Neural cell (in vitro differentiated cells): ENCODE measurements around the gene IL2RG. TPM values are rescaled to one million over a fixed set of nuclear protein-coding genes. Genes with fewer than 3 reads are reported as not detected.

Experiments
- H2AFZ ChIP-seq: fragments of 200-600, 300-800 bp; sonication (generic), shearing (Covaris generic); 2 replicates; pipeline ENCODE4 v1.6.0; 2014; ENCODE audit warnings: low read depth, mild to moderate bottlenecking, antibody characterized with exemption, low read length, moderate library complexity
- H3F3A ChIP-seq: fragments of 200-600 bp; shearing (Covaris generic); 2 replicates; pipeline ENCODE4 v1.6.1; 2016; ENCODE audit warnings: mild to moderate bottlenecking, moderate library complexity, mixed read lengths, antibody characterized with exemption, low read length; ENCODE audit not compliant: insufficient read depth, poor library complexity, severe bottlenecking
- H3K27ac ChIP-seq: fragments of 200-600, 300-800 bp; sonication (generic), shearing (Covaris generic); 2 replicates; pipeline ENCODE4 v1.5.1; 2014; ENCODE audit warnings: mild to moderate bottlenecking, low read length, moderate library complexity
- H3K27me3 ChIP-seq: fragments of 300-800, 200-600 bp; sonication (generic), shearing (Covaris generic); 2 replicates; pipeline ENCODE4 v1.6.0; 2014; ENCODE audit warnings: mild to moderate bottlenecking, low read depth, low read length, moderate library complexity; ENCODE audit not compliant: insufficient read depth
- H3K36me3 ChIP-seq: fragments of 300-800, 200-600 bp; sonication (generic), shearing (Covaris generic); 2 replicates; pipeline ENCODE4 v1.5.1; 2014; ENCODE audit warnings: mild to moderate bottlenecking, antibody characterized with exemption, low read length, moderate library complexity; ENCODE audit not compliant: insufficient read depth
- H3K4me2 ChIP-seq: fragments of 300-800, 200-600 bp; sonication (generic), shearing (Covaris generic); 2 replicates; pipeline ENCODE4 v1.6.0; 2014; ENCODE audit warnings: mild to moderate bottlenecking, low read length
- H3K4me3 ChIP-seq: fragments of 300-800, 200-600 bp; sonication (generic), shearing (Covaris generic); 2 replicates; pipeline ENCODE4 v1.5.1; 2014; ENCODE audit warnings: mild to moderate bottlenecking, low read length, moderate library complexity
- H3K79me2 ChIP-seq: fragments of 200-600 bp; shearing (Covaris generic); replicated peaks from 2 replicates; pipeline ENCODE4 v1.6.0; 2014; ENCODE audit warnings: mild to moderate bottlenecking, low read length, moderate library complexity; ENCODE audit not compliant: insufficient read depth
- H3K9ac ChIP-seq: fragments of 300-800, 200-600 bp; sonication (generic), shearing (Covaris generic); 2 replicates; pipeline ENCODE4 v1.6.1; 2016; ENCODE audit warnings: mild to moderate bottlenecking, low read length, mixed read lengths
- H3K9me2 ChIP-seq: fragments of 200-600 bp; shearing (Covaris generic); 2 replicates; pipeline ENCODE4 v1.6.1; 2016; ENCODE audit warnings: mild to moderate bottlenecking, low read length, mixed read lengths; ENCODE audit not compliant: insufficient read depth
- H3K9me3 ChIP-seq: fragments of 200-600, 300-800 bp; sonication (generic), shearing (Covaris generic); 2 replicates; pipeline ENCODE4 v1.6.1; 2016; ENCODE audit warnings: mild to moderate bottlenecking, mixed run types, low read length, moderate library complexity, mixed read lengths
- H4K20me1 ChIP-seq: fragments of 200-600 bp; shearing (Covaris generic); 2 replicates; pipeline ENCODE4 v1.6.1; 2016; ENCODE audit warnings: mild to moderate bottlenecking, mixed run types; ENCODE audit not compliant: insufficient read depth
- EP300 ChIP-seq: fragments of 450-650 bp; conservative IDR thresholded peaks from 2 replicates; pipeline ENCODE4 v1.6.1; 2014; ENCODE audit warnings: antibody characterized with exemption, mild to moderate bottlenecking, moderate library complexity; ENCODE audit not compliant: poor library complexity, severe bottlenecking
- EZH2 ChIP-seq: fragments of 200-600, 300-800 bp; shearing (Covaris generic), sonication (generic); IDR thresholded peaks from 2 replicates; pipeline ENCODE4 v1.6.1; 2014; ENCODE audit warnings: antibody characterized with exemption, low read length, borderline replicate concordance, mild to moderate bottlenecking; ENCODE audit not compliant: insufficient read depth, poor library complexity, severe bottlenecking
- MXI1 ChIP-seq: fragments of 450-650 bp; conservative IDR thresholded peaks from 2 replicates; pipeline ENCODE4 v1.6.1; 2014; ENCODE audit warnings: antibody characterized with exemption, mild to moderate bottlenecking; ENCODE audit not compliant: poor library complexity, severe bottlenecking
- POLR2AphosphoS5 ChIP-seq: IDR thresholded peaks from 2 replicates; pipeline ENCODE4 v1.6.1; 2012
- RAD21 ChIP-seq: fragments of 450-650 bp; conservative IDR thresholded peaks from 2 replicates; pipeline ENCODE4 v1.6.1; 2014; ENCODE audit warnings: antibody characterized with exemption, mild to moderate bottlenecking, moderate library complexity
- REST ChIP-seq: IDR thresholded peaks from 2 replicates; pipeline ENCODE4 v1.6.1; 2012; ENCODE audit warnings: borderline replicate concordance
- SMC3 ChIP-seq: fragments of 450-650 bp; conservative IDR thresholded peaks from 2 replicates; pipeline ENCODE4 v1.6.1; 2014; ENCODE audit warnings: antibody characterized with exemption, mild to moderate bottlenecking, moderate library complexity; ENCODE audit not compliant: poor library complexity
- TAF1 ChIP-seq: IDR thresholded peaks from 2 replicates; pipeline ENCODE4 v1.6.1; 2012; ENCODE audit warnings: low read depth
- polyA plus RNA-seq: library from polyadenylated mRNA; depleted of rRNA; stranded (reverse); fragments of >200 nt; gene quantifications from 2 replicates; pipeline ENCODE4 v1.2.3, GENCODE V29; 2014
- TF ChIP-seq, protein P1 (sequence below): fragments of 450-650 bp; IDR thresholded peaks from 2 replicates; pipeline ENCODE4 v1.5.1; 2014; ENCODE audit warnings: antibody characterized with exemption, mild to moderate bottlenecking, moderate library complexity; ENCODE audit not compliant: poor library complexity, severe bottlenecking

IL2RG gene
- polyA plus RNA-seq, 1 donor from 2014 or later = not detected

GRCh38 chrX:71100581-71101505 lies 10.5 kb downstream of the IL2RG start:
- Histone ChIP-seq H3K36me3 (no peaks in the 10 kb centered on the region), H3K9me3 (no peaks in the 10 kb centered on the region), H3K79me2 (no peaks in the 10 kb centered on the region), H3K27me3 (peaks cover 7% of the 10 kb centered on the region), H2AFZ (no peak overlapping the region), H3K9ac (no peak overlapping the region), H3K4me3 (no peak overlapping the region), H3K27ac (no peak overlapping the region), H4K20me1 (no peaks in the 10 kb centered on the region), H3K9me2 (no peaks in the 10 kb centered on the region), H3F3A (no peaks in the 10 kb centered on the region), H3K4me2 (no peak overlapping the region)
- TF ChIP-seq EZH2 (no peak), REST (no peak), TAF1 (no peak), POLR2AphosphoS5 (no peak), RAD21 (no peak), MXI1 (no peak), EP300 (no peak), SMC3 (no peak)
- TF ChIP-seq, protein P1, sequence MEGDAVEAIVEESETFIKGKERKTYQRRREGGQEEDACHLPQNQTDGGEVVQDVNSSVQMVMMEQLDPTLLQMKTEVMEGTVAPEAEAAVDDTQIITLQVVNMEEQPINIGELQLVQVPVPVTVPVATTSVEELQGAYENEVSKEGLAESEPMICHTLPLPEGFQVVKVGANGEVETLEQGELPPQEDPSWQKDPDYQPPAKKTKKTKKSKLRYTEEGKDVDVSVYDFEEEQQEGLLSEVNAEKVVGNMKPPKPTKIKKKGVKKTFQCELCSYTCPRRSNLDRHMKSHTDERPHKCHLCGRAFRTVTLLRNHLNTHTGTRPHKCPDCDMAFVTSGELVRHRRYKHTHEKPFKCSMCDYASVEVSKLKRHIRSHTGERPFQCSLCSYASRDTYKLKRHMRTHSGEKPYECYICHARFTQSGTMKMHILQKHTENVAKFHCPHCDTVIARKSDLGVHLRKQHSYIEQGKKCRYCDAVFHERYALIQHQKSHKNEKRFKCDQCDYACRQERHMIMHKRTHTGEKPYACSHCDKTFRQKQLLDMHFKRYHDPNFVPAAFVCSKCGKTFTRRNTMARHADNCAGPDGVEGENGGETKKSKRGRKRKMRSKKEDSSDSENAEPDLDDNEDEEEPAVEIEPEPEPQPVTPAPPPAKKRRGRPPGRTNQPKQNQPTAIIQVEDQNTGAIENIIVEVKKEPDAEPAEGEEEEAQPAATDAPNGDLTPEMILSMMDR = no peak

GRCh38 chrX:71099736-71100135 lies 11.6 kb downstream of the IL2RG start:
- no peak overlapping the region for H3K27ac ChIP-seq
- no peak overlapping the region for H3K9ac ChIP-seq
- H2AFZ ChIP-seq = no peak overlapping the region
- no peaks in the 10 kb centered on the region for H3K9me2 ChIP-seq
- peaks cover 7% of the 10 kb centered on the region for H3K27me3 ChIP-seq
- H3F3A ChIP-seq = no peaks in the 10 kb centered on the region
- no peak overlapping the region for H3K4me3 ChIP-seq
- H4K20me1 ChIP-seq = no peaks in the 10 kb centered on the region
- H3K9me3 ChIP-seq = no peaks in the 10 kb centered on the region
- no peak overlapping the region for H3K4me2 ChIP-seq
- H3K79me2 ChIP-seq = no peaks in the 10 kb centered on the region
- no peaks in the 10 kb centered on the region for H3K36me3 ChIP-seq
- TF ChIP-seq EZH2 = no peak
- TF ChIP-seq, protein P1 = no peak
- TF ChIP-seq POLR2AphosphoS5 = no peak
- TF ChIP-seq SMC3 = no peak
- no peak for TF ChIP-seq MXI1
